Upper lobe of right lung (tissue), 1 donor: ENCODE results near the gene PLCB1. TPM values are rescaled to one million over a fixed set of nuclear protein-coding genes. Genes with fewer than 3 reads are reported as not detected.
"Not testable (repeated sequence)": the region's sequence is repeated elsewhere in the genome, so short reads cannot be mapped to it uniquely, and the experiment has no call there.

Experiments
- ATAC-seq: fragments of 200-7000 bp; cut with Tn5 transposase; one replicate; pipeline ENCODE4 v1.9.1; 2020; ENCODE audit warnings: mild to moderate bottlenecking, moderate library complexity
- DNase-seq: peaks from one replicate; pipeline ENCODE4 v3.0.0-alpha.2; 2020
- H3K27ac ChIP-seq: fragments of 200-600 bp; one replicate; pipeline ENCODE4 v1.8.0; 2022
- H3K27me3 ChIP-seq: fragments of 200-600 bp; one replicate; pipeline ENCODE4 v1.8.0; 2022; ENCODE audit warnings: mild to moderate bottlenecking
- H3K36me3 ChIP-seq: fragments of 200-600 bp; one replicate; pipeline ENCODE4 v1.8.0; 2022
- H3K4me1 ChIP-seq: fragments of 200-600 bp; one replicate; pipeline ENCODE4 v1.8.0; 2022
- H3K4me3 ChIP-seq: fragments of 200-600 bp; one replicate; pipeline ENCODE4 v1.8.0; 2022; ENCODE audit warnings: mild to moderate bottlenecking
- H3K9me3 ChIP-seq: fragments of 200-600 bp; one replicate; pipeline ENCODE4 v1.8.0; 2022
- CTCF ChIP-seq: fragments of 200-600 bp; IDR thresholded peaks from one replicate; pipeline ENCODE4 v1.8.0; 2022; ENCODE audit warnings: antibody characterized with exemption
- intact Hi-C: fragments of 100-400 bp; cut with DNase I; formaldehyde crosslinking; loops from one replicate; pipeline ENCODE4 v1.11.0; 2022
- total RNA-seq: library from RNA; stranded (reverse); fragmentation: NEBNext Ultra II Directional; extraction: Animal tissue kit (Norgen Biotek cat#: 25700); gene quantifications from one replicate; pipeline ENCODE4 v1.2.1, GENCODE V29; 2021
- donor health status: DM: no; HTN: yes; CAD: no; lungs with severe emphysema.

PLCB1 gene
- total RNA-seq, 1 donor from 2014 or later: 12.4 TPM

GRCh38 chr20:8456765-8457164, 324.7 kb downstream of the PLCB1 start:
- Histone ChIP-seq H3K27ac (no peak overlapping the region), H3K9me3 (no peaks in the 10 kb centered on the region), H3K36me3 (no peaks in the 10 kb centered on the region), H3K27me3 (no peaks in the 10 kb centered on the region), H3K4me1 (no peaks in the 10 kb centered on the region), H3K4me3 (no peak overlapping the region)
- DNase-seq (no peak), ATAC-seq (no peak)
- intact Hi-C loops: no loop called here
- TF ChIP-seq CTCF: no peak

GRCh38 chr20:8457978-8458377, 325.9 kb downstream of the PLCB1 start:
- Histone ChIP-seq H3K4me3 (no peak overlapping the region), H3K9me3 (no peaks in the 10 kb centered on the region), H3K27ac (no peak overlapping the region), H3K27me3 (no peaks in the 10 kb centered on the region), H3K4me1 (no peaks in the 10 kb centered on the region), H3K36me3 (no peaks in the 10 kb centered on the region)
- DNase-seq: no peak
- intact Hi-C loops: no loop called here
- no peak for TF ChIP-seq CTCF
- ATAC-seq: peak; percentile 64

- Histone ChIP-seq H3K9me3 (no peaks in the 10 kb centered on the region), H3K4me3 (no peak overlapping the region), H3K36me3 (no peaks in the 10 kb centered on the region), H3K4me1 (no peaks in the 10 kb centered on the region), H3K27me3 (no peaks in the 10 kb centered on the region), H3K27ac (no peak overlapping the region)
- intact Hi-C loops: no loop called here
- no peak for ATAC-seq
- TF ChIP-seq CTCF: no peak
- no peak for DNase-seq
Observed at GRCh38 chr20:8461186-8461585, 329.1 kb downstream of the PLCB1 start.

- H3K27ac ChIP-seq: no peak overlapping the region
- DNase-seq (no peak), ATAC-seq (no peak)
- H3K36me3 ChIP-seq: no peaks in the 10 kb centered on the region
- no peaks in the 10 kb centered on the region for H3K27me3 ChIP-seq
- H3K4me3 ChIP-seq: no peak overlapping the region
- no peaks in the 10 kb centered on the region for H3K4me1 ChIP-seq
- TF ChIP-seq CTCF: no peak
- intact Hi-C loops: no loop called here
- no peaks in the 10 kb centered on the region for H3K9me3 ChIP-seq
Observed at GRCh38 chr20:8464368-8464767, 332.3 kb downstream of the PLCB1 start.

- intact Hi-C loops, H3K4me1 ChIP-seq, ATAC-seq, DNase-seq, H3K36me3 ChIP-seq, H3K27me3 ChIP-seq, H3K9me3 ChIP-seq, H3K4me3 ChIP-seq, H3K27ac ChIP-seq: not testable (repeated sequence)
Observed at GRCh38 chr20:8466781-8467180, 334.7 kb downstream of the PLCB1 start.

- intact Hi-C loops: no loop called here
- no peak for ATAC-seq
Observed at GRCh38 chr20:8470156-8470555, 338.1 kb downstream of the PLCB1 start.

More at GRCh38 chr20:8470156-8470555, 338.1 kb downstream of the PLCB1 start:
- Histone ChIP-seq H3K4me3 (no peak overlapping the region), H3K36me3 (no peaks in the 10 kb centered on the region), H3K4me1 (no peaks in the 10 kb centered on the region), H3K27ac (no peak overlapping the region), H3K9me3 (no peaks in the 10 kb centered on the region), H3K27me3 (no peaks in the 10 kb centered on the region)
- DNase-seq: no peak
- TF ChIP-seq CTCF: no peak
